GM12878 (cell line): ENCODE data around the gene CENPQ.

Experiments
- CTCF ChIP-seq, 3 experiments: IDR thresholded peaks in 2 of 3; conservative IDR thresholded peaks in 1 of 3; 2 replicates each; pipeline ENCODE4 v1.5.1; 2011; ENCODE audit warnings: low read depth in 3 of 3, low read length in 3 of 3, mild to moderate bottlenecking in 3 of 3, control low read depth in 2 of 3, moderate library complexity in 2 of 3, inconsistent platforms in 1 of 3, mixed read lengths in 1 of 3; ENCODE audit not compliant: control insufficient read depth in 2 of 3, insufficient read depth in 1 of 3; ENCODE audit errors: extremely low read depth in 1 of 3
- POLR2A ChIP-seq: IDR thresholded peaks from 2 replicates; pipeline ENCODE4 v1.6.1; 2011; ENCODE audit warnings: low read depth, mild to moderate bottlenecking, low read length

- TF ChIP-seq CTCF (IDR thresholded peaks at IDR 0.05 in 2 of 3, conservative IDR thresholded peaks at IDR 0.05 in 1 of 3; ENCODE audit: control insufficient read depth in 2 of 3, extremely low read depth in 1 of 3, insufficient read depth in 1 of 3, low read depth in 3 of 3, low read length in 3 of 3) (no peak), POLR2A (no peak)
Measured at GRCh38 chr6:49514571-49515484, 51.7 kb downstream of the CENPQ start.
